HG03571 (cell line): ENCODE results near the gene KAT2B.

Source experiments
- ATAC-seq: cut with Tn5 transposase; IDR thresholded peaks from one replicate; pipeline ENCODE4 v1.9.1; 2021; ENCODE audit not compliant: unreplicated experiment

Gene KAT2B

GRCh38 chr3:20095470-20095869 lies 55.2 kb downstream of the KAT2B start:
- no peak for ATAC-seq

- no peak for ATAC-seq
Observed at GRCh38 chr3:20096135-20096685, 56.0 kb downstream of the KAT2B start.

- no peak for ATAC-seq
Observed at GRCh38 chr3:20097015-20097414, 56.8 kb downstream of the KAT2B start.

GRCh38 chr3:20099060-20099459 lies 58.8 kb downstream of the KAT2B start:
- ATAC-seq: no peak

- no peak for ATAC-seq
Observed at GRCh38 chr3:20100151-20100550, 59.9 kb downstream of the KAT2B start.

- ATAC-seq: no peak
Observed at GRCh38 chr3:20101041-20101440, 60.8 kb downstream of the KAT2B start.

GRCh38 chr3:20103731-20104130 lies 63.5 kb downstream of the KAT2B start:
- ATAC-seq: no peak

GRCh38 chr3:20104167-20104661 lies 64.0 kb downstream of the KAT2B start:
- no peak for ATAC-seq

- no peak for ATAC-seq
Observed at GRCh38 chr3:20105513-20106280, 65.5 kb downstream of the KAT2B start.

GRCh38 chr3:20107722-20108121 lies 67.5 kb downstream of the KAT2B start:
- ATAC-seq: no peak

GRCh38 chr3:20108869-20109268 lies 68.6 kb downstream of the KAT2B start:
- ATAC-seq: no peak

- no peak for ATAC-seq
Observed at GRCh38 chr3:20110826-20111225, 70.6 kb downstream of the KAT2B start.

- no peak for ATAC-seq
Observed at GRCh38 chr3:20111836-20112235, 71.6 kb downstream of the KAT2B start.

- no peak for ATAC-seq
Observed at GRCh38 chr3:20121088-20121487, 80.8 kb downstream of the KAT2B start.

- no peak for ATAC-seq
Observed at GRCh38 chr3:20123131-20123652, 82.9 kb downstream of the KAT2B start.

GRCh38 chr3:20125289-20125688 lies 85.0 kb downstream of the KAT2B start:
- no peak for ATAC-seq

GRCh38 chr3:20125897-20126296 lies 85.7 kb downstream of the KAT2B start:
- peak; percentile 99 for ATAC-seq

- no peak for ATAC-seq
Observed at GRCh38 chr3:20128358-20128757, 88.1 kb downstream of the KAT2B start.

GRCh38 chr3:20130106-20130505 lies 89.9 kb downstream of the KAT2B start:
- ATAC-seq: no peak

- ATAC-seq: no peak
Observed at GRCh38 chr3:20136231-20136630, 96.0 kb downstream of the KAT2B start.

GRCh38 chr3:20137647-20138046 lies 97.4 kb downstream of the KAT2B start:
- no peak for ATAC-seq

GRCh38 chr3:20140881-20141280 lies 100.6 kb downstream of the KAT2B start:
- no peak for ATAC-seq
